Gastrocnemius medialis (tissue), 4 donors: ENCODE results near the gene LMX1B. TPM values are rescaled to one million over a fixed set of nuclear protein-coding genes. Genes with fewer than 3 reads are reported as not detected.

Experiments
- ATAC-seq, 2 donors: fragments of 150-250 bp; one replicate each; pipeline ENCODE4 v1.9.1; 2016
- DNase-seq, 2 donors: peaks; one replicate each; pipeline ENCODE4 v3.0.0-alpha.2; 2019
- H3K27ac ChIP-seq, 4 donors: fragments of 200-600 bp; sonication (generic); 1 replicate in 1 of 4; 2 replicates in 3 of 4; pipeline ENCODE4 v1.5.1; 2016 to 2018; ENCODE audit warnings: mild to moderate bottlenecking in 2 of 4, moderate library complexity in 1 of 4
- H3K27me3 ChIP-seq, 3 donors: fragments of 200-600 bp; sonication (generic) in 2 of 3; 1 replicate in 1 of 3; 2 replicates in 2 of 3; pipeline versions ENCODE4 v1.5.1 to v1.6.0; 2016 to 2019; ENCODE audit warnings: mild to moderate bottlenecking in 1 of 3, moderate library complexity in 1 of 3
- H3K36me3 ChIP-seq, 2 donors: fragments of 200-600 bp; sonication (generic) in 1 of 2; one replicate each; pipeline ENCODE4 v1.5.1; 2017 to 2018
- H3K4me1 ChIP-seq, 2 donors: fragments of 200-600 bp; sonication (generic) in 1 of 2; one replicate each; pipeline ENCODE4 v1.5.1; 2016 to 2017; ENCODE audit warnings: mild to moderate bottlenecking in 2 of 2
- H3K4me3 ChIP-seq, 4 donors: fragments of 200-600 bp; sonication (generic) in 3 of 4; 1 replicate in 1 of 4; 2 replicates in 3 of 4; pipeline ENCODE4 v1.5.1; 2016 to 2019; ENCODE audit warnings: mild to moderate bottlenecking in 2 of 4
- H3K9me3 ChIP-seq, 3 donors: fragments of 200-600 bp; sonication (generic) in 2 of 3; 1 replicate in 1 of 3; 2 replicates in 2 of 3; pipeline ENCODE4 v1.5.1; 2016 to 2019
- POLR2A ChIP-seq, 2 donors: fragments of 450-650 bp; IDR thresholded peaks; one replicate each; pipeline ENCODE4 v1.6.1; 2017; ENCODE audit warnings: antibody characterized with exemption in 2 of 2, mild to moderate bottlenecking in 2 of 2, moderate library complexity in 2 of 2
- in situ Hi-C, 4 donors: fragments of 200-750 bp; cut with MboI; loops; one replicate each; pipeline versions ENCODE4 v1.15.0 to v1.8.0; 2017; ENCODE audit warnings: low sequenced_read_pairs in 4 of 4
- intact Hi-C: fragments of 100-400 bp; cut with DNase I; formaldehyde crosslinking; loops from one replicate; pipeline ENCODE4 v1.15.1; 2023; ENCODE audit warnings: low total_unique reads
- total RNA-seq, 4 donors: library from RNA; depleted of rRNA; stranded (reverse); fragments of >200 nt; gene quantifications; one replicate each; pipeline versions ENCODE4 v1.1.0 to v1.2.3, GENCODE V29; 2016
- TF ChIP-seq, protein P1 (sequence below), 5 experiments: fragments of 450-650 bp in 3 of 5; fragments of 200-600 bp in 2 of 5; sonication (generic) in 2 of 5; IDR thresholded peaks in 4 of 5; conservative IDR thresholded peaks in 1 of 5; 1 replicate in 4 of 5; 2 replicates in 1 of 5; pipeline ENCODE4 v1.5.1; 2016 to 2019; ENCODE audit warnings: antibody characterized with exemption in 5 of 5, mild to moderate bottlenecking in 3 of 5, moderate library complexity in 3 of 5

The LMX1B gene
- total RNA-seq, 4 donors from 2014 or later = 0.31 to 0.46 (median 0.35) TPM; not detected in 1

DNA sequence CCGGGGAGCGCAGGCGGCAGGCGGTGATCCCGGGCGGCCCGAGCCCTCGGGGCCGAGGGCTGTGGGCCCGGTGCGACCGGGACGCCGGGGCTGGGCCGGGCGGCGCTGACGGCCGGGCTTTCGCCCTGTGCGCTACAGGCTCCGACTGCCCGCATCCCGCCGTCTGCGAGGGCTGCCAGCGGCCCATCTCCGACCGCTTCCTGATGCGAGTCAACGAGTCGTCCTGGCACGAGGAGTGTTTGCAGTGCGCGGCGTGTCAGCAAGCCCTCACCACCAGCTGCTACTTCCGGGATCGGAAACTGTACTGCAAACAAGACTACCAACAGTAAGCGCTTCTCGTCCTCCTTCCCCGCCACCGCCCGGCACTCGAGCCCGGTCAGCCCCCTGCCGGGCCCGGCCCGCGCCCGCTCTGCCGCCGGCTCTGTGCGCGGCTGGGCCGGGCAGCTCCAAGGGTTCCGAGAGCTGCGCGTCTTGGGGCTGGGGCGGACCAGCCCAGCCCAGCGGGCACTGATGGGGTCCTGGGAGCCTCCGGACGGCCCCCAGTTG is 1.6 kb downstream of the LMX1B start:
- Histone ChIP-seq H3K4me1 (peaks cover 9 to 16% of the 10 kb centered on the region in 2 donors), H3K36me3 (no peaks in the 10 kb centered on the region), H3K4me3 (peak overlapping the region in 1 of 4 donors; percentile 7), H3K27ac (no peak overlapping the region), H3K27me3 (peaks cover 63 to 70% (median 69%) of the 10 kb centered on the region in 3 donors), H3K9me3 (no peaks in the 10 kb centered on the region)
- DNase-seq (no peak), ATAC-seq (no peak)
- in situ Hi-C loops (loop anchor here in 1 of 4 donors (10.0 kb wide), 1 partner anchor 169 kb away; no protein-coding TSS in a partner anchor), intact Hi-C loops (no loop called here)
- TF ChIP-seq, protein P1, sequence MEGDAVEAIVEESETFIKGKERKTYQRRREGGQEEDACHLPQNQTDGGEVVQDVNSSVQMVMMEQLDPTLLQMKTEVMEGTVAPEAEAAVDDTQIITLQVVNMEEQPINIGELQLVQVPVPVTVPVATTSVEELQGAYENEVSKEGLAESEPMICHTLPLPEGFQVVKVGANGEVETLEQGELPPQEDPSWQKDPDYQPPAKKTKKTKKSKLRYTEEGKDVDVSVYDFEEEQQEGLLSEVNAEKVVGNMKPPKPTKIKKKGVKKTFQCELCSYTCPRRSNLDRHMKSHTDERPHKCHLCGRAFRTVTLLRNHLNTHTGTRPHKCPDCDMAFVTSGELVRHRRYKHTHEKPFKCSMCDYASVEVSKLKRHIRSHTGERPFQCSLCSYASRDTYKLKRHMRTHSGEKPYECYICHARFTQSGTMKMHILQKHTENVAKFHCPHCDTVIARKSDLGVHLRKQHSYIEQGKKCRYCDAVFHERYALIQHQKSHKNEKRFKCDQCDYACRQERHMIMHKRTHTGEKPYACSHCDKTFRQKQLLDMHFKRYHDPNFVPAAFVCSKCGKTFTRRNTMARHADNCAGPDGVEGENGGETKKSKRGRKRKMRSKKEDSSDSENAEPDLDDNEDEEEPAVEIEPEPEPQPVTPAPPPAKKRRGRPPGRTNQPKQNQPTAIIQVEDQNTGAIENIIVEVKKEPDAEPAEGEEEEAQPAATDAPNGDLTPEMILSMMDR (IDR thresholded peaks at IDR 0.05 in 4 of 5, conservative IDR thresholded peaks at IDR 0.05 in 1 of 5) = no peak
- TF ChIP-seq POLR2A (IDR thresholded peaks at IDR 0.05) = no peak

DNA sequence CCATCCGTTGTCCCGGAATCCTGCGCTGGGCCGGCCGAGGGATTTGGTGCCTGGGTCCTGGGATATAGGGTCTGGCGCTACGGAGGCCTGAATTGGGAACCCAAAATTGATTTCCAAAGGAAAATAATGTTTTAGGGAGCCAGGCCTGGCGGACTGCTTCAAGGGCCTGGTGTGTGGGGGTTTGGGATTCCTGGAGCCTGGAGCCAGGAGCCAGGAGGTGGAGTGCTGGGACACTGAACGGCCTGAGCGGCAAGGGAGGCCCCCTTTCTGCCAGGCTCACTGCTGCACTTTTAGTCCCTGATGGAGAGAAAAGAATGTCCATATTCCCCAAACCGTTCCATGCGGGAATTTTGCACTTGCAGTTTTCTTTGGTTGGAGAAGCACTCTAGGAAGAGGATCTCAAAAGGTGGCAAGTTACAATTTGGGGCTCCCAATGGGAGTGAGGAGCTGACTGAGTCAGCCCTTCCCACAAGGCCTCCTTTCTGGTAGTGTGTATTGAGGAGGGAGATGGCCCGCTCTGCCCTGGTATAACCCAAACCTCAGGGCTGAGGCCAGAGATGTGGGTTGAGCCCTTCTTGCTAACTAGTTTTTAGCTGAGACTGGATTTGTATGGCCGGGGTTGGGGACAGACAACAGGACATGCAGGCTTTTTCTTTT is 2.2 kb downstream of the LMX1B start:
- Histone ChIP-seq H3K36me3 (no peaks in the 10 kb centered on the region), H3K27me3 (peaks cover 57 to 68% (median 65%) of the 10 kb centered on the region in 3 donors), H3K4me1 (peaks cover 9 to 16% of the 10 kb centered on the region in 2 donors), H3K27ac (no peak overlapping the region), H3K4me3 (peak overlapping the region in 1 of 4 donors; percentile 7), H3K9me3 (no peaks in the 10 kb centered on the region)
- intact Hi-C loops = no loop called here
- no peak for ATAC-seq
- TF ChIP-seq, protein P1 (IDR thresholded peaks at IDR 0.05 in 4 of 5, conservative IDR thresholded peaks at IDR 0.05 in 1 of 5) = no peak
- TF ChIP-seq POLR2A (IDR thresholded peaks at IDR 0.05) = no peak
- in situ Hi-C loops = loop anchor here in 1 of 4 donors (10.0 kb wide), 1 partner anchor 169 kb away; no protein-coding TSS in a partner anchor
- DNase-seq = no peak

DNA sequence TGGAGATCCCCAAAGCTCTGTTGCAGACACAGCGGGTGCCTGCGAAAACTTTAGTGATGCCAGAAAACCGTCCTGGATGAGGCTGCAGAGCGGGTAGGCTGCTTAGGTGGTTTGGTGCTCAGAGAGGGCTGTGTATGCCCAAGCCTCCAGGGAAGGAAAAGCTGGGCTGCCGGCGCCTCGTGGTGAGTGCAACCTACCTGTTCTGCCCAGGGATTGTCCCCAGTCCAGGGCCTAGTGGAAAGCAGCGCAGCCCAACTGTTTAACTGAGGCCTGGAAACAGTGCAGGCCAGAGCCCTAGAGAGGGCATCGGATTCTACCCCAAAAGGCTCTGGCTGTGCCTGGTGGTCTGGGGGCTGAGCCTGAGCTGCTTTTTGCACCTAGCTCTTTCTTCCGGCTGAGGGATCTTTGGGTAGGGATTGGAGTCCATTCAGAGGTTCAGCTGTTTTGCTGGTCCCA is 2.8 kb downstream of the LMX1B start:
- no peak overlapping the region for H3K27ac ChIP-seq
- H3K4me1 ChIP-seq = peaks cover 9 to 14% of the 10 kb centered on the region in 2 donors
- ATAC-seq (no peak), DNase-seq (no peak)
- H3K4me3 ChIP-seq = no peak overlapping the region
- no peaks in the 10 kb centered on the region for H3K36me3 ChIP-seq
- TF ChIP-seq POLR2A (IDR thresholded peaks at IDR 0.05) = no peak
- TF ChIP-seq, protein P1 (IDR thresholded peaks at IDR 0.05 in 4 of 5, conservative IDR thresholded peaks at IDR 0.05 in 1 of 5) = no peak
- no peaks in the 10 kb centered on the region for H3K9me3 ChIP-seq
- in situ Hi-C loops (loop anchor here in 1 of 4 donors (10.0 kb wide), 1 partner anchor 168 kb away; no protein-coding TSS in a partner anchor), intact Hi-C loops (no loop called here)
- H3K27me3 ChIP-seq = peaks cover 50 to 66% (median 63%) of the 10 kb centered on the region in 3 donors

DNA sequence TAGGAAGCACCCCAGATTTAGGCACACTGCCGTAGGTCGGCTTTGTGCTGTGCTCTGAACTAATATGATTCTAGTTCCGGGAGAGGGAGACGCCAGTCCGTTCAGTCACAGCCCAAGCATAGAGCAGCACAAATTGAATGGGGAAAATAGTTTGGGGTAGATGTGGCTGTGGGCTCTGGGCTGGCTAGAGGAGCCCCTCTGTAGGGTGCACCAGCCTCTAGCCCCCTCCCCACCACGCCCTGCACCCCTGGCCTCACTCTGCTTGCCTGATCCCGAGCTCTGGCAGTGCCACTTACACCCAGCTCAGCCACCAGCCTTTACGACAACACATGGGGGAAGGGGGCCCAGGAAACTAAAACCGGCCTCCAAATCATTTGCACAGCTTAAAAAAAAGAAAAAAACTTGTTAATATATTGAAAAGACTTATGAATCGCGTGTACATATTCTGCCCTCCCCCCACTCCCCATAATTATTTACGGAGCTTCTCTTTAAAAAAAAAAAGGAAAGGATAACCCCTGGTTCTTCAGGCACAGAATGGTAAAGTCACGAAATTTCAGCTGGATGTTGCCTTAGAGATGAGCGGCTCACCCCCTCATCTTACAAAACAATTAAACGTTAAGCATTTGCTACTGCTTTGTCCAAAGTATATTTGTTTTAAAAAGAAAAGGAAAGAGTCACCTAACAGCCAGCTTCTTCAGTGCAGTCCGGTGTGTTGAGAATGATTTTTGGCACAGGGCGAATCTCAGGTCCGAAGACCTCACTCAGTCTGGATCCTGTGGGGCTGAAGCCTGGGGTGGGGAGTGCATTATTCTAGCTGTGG is 3.5 kb downstream of the LMX1B start:
- intact Hi-C loops = no loop called here

More for the DNA sequence above, 3.5 kb downstream of the LMX1B start:
- in situ Hi-C loops = loop anchor here in 1 of 4 donors (10.0 kb wide), 1 partner anchor 168 kb away; no protein-coding TSS in a partner anchor
- Histone ChIP-seq H3K27ac (no peak overlapping the region), H3K36me3 (no peaks in the 10 kb centered on the region), H3K27me3 (peaks cover 46 to 63% (median 57%) of the 10 kb centered on the region in 3 donors), H3K4me1 (peaks cover 7 to 9% of the 10 kb centered on the region in 2 donors), H3K9me3 (no peaks in the 10 kb centered on the region), H3K4me3 (no peak overlapping the region)
- no peak for DNase-seq
- ATAC-seq = no peak
- TF ChIP-seq POLR2A (IDR thresholded peaks at IDR 0.05) = no peak
- TF ChIP-seq, protein P1 (IDR thresholded peaks at IDR 0.05 in 4 of 5, conservative IDR thresholded peaks at IDR 0.05 in 1 of 5) = no peak
